Measurements from ENCODE around the gene INF2.

GRCh38 chr14:104755621-104756020 is 66.2 kb downstream of the INF2 start:
- TF ChIP-seq EZH2phosphoT487 (IDR thresholded peaks at IDR 0.05; ENCODE audit: insufficient read depth, low read depth) (no peak), EZH2 (IDR thresholded peaks at IDR 0.05; ENCODE audit: insufficient read depth, poor library complexity, severe bottlenecking) (no peak)

Data from GM23248 (cell line).